OCI-LY1 (cell line): ENCODE measurements around the gene NOM1.

ENCODE experiments used
- H2AFZ ChIP-seq: fragments of 200-600 bp; sonication (generic), shearing (Covaris generic); 2 replicates; pipeline ENCODE4 v1.6.0; 2014; ENCODE audit warnings: antibody characterized with exemption, mild to moderate bottlenecking, low read length
- H3F3A ChIP-seq: fragments of 200-600 bp; sonication (generic), shearing (Covaris generic); 2 replicates; pipeline ENCODE4 v1.6.0; 2014; ENCODE audit warnings: mild to moderate bottlenecking, antibody characterized with exemption, low read length, moderate library complexity; ENCODE audit not compliant: insufficient read depth
- H3K27ac ChIP-seq: fragments of 200-600 bp; sonication (generic); 2 replicates; pipeline ENCODE4 v1.5.1; 2014; ENCODE audit warnings: low read length, mixed run types, mild to moderate bottlenecking, low read depth; ENCODE audit not compliant: poor library complexity, severe bottlenecking
- H3K27me3 ChIP-seq: fragments of 200-600 bp; sonication (generic); 2 replicates; pipeline ENCODE4 v1.6.0; 2014; ENCODE audit warnings: antibody characterized with exemption, mild to moderate bottlenecking, low read length, moderate library complexity; ENCODE audit not compliant: insufficient read depth
- H3K36me3 ChIP-seq: fragments of 200-600 bp; sonication (generic); 2 replicates; pipeline ENCODE4 v1.6.1; 2014; ENCODE audit warnings: mild to moderate bottlenecking, antibody characterized with exemption, low read length, moderate library complexity, mixed read lengths; ENCODE audit not compliant: insufficient read depth
- H3K4me1 ChIP-seq: fragments of 200-600 bp; sonication (generic); 2 replicates; pipeline ENCODE4 v1.5.1; 2014; ENCODE audit warnings: mild to moderate bottlenecking, low read length, moderate library complexity; ENCODE audit not compliant: insufficient read depth, severe bottlenecking
- H3K4me2 ChIP-seq: fragments of 200-600 bp; sonication (generic), shearing (Covaris generic); 2 replicates; pipeline ENCODE4 v1.6.1; 2014; ENCODE audit warnings: low read length
- H3K4me3 ChIP-seq: fragments of 200-600 bp; sonication (generic); 2 replicates; pipeline ENCODE4 v1.5.1; 2014; ENCODE audit warnings: low read length, low read depth, mild to moderate bottlenecking, mixed read lengths; ENCODE audit not compliant: poor library complexity, severe bottlenecking
- H3K79me2 ChIP-seq: fragments of 200-600 bp; shearing (Covaris generic); 2 replicates; pipeline ENCODE4 v1.6.1; 2016; ENCODE audit warnings: mixed run types, low read length, mixed read lengths; ENCODE audit not compliant: insufficient read depth
- H3K9ac ChIP-seq: fragments of 200-600 bp; sonication (generic), shearing (Covaris generic); 2 replicates; pipeline ENCODE4 v1.6.1; 2014; ENCODE audit warnings: mild to moderate bottlenecking, low read length, mixed read lengths
- H3K9me2 ChIP-seq: fragments of 200-600 bp; sonication (generic), shearing (Covaris generic); 2 replicates; pipeline ENCODE4 v1.6.1; 2014; ENCODE audit warnings: low read depth, mild to moderate bottlenecking, low read length, mixed read lengths
- H3K9me3 ChIP-seq: fragments of 200-600 bp; shearing (Covaris generic); 2 replicates; pipeline ENCODE4 v1.6.1; 2014; ENCODE audit warnings: low read length, mixed read lengths
- H4K20me1 ChIP-seq: fragments of 200-600 bp; sonication (generic), shearing (Covaris generic); 2 replicates; pipeline ENCODE4 v1.6.0; 2016; ENCODE audit warnings: mild to moderate bottlenecking, low read length; ENCODE audit not compliant: insufficient read depth
- CTCF ChIP-seq: fragments of 200-600 bp; sonication (generic), shearing (Covaris generic); IDR thresholded peaks from 2 replicates; pipeline ENCODE4 v1.5.1; 2017; ENCODE audit warnings: mild to moderate bottlenecking, antibody characterized with exemption, low read length, moderate library complexity, mixed read lengths
- EZH2 ChIP-seq: fragments of 200-600 bp; sonication (generic), shearing (Covaris generic); IDR thresholded peaks from 2 replicates; pipeline ENCODE4 v1.8.0; 2017; ENCODE audit warnings: borderline replicate concordance, mixed run types, mild to moderate bottlenecking, antibody characterized with exemption, low read length, moderate library complexity, mixed read lengths

NOM1 gene

GRCh38 chr7:156964971-156965370, 15.5 kb downstream of the NOM1 start:
- TF ChIP-seq EZH2 (no peak), CTCF (no peak)
- H3K9me3 ChIP-seq, result no peaks in the 10 kb centered on the region

GRCh38 chr7:156966387-156966786, 16.9 kb downstream of the NOM1 start:
- H3K27me3 ChIP-seq, result no peaks in the 10 kb centered on the region
- H3K4me2 ChIP-seq, result no peak overlapping the region
- H4K20me1 ChIP-seq, result no peaks in the 10 kb centered on the region
- H3K4me3 ChIP-seq, result no peak overlapping the region
- TF ChIP-seq CTCF, result no peak
- no peak for TF ChIP-seq EZH2
- no peak overlapping the region for H3K9ac ChIP-seq
- H3K36me3 ChIP-seq, result peaks cover 89% of the 10 kb centered on the region
- no peaks in the 10 kb centered on the region for H3K79me2 ChIP-seq
- H3K27ac ChIP-seq, result no peak overlapping the region
- no peaks in the 10 kb centered on the region for H3K9me2 ChIP-seq
- no peaks in the 10 kb centered on the region for H3K4me1 ChIP-seq
- no peaks in the 10 kb centered on the region for H3F3A ChIP-seq
- no peaks in the 10 kb centered on the region for H3K9me3 ChIP-seq
- H2AFZ ChIP-seq, result no peak overlapping the region

More at GRCh38 chr7:156964971-156965370, 15.5 kb downstream of the NOM1 start:
- Histone ChIP-seq H3K9ac (no peak overlapping the region), H3K4me1 (no peaks in the 10 kb centered on the region), H3K4me2 (no peak overlapping the region), H3K27ac (no peak overlapping the region), H3F3A (no peaks in the 10 kb centered on the region), H3K36me3 (peaks cover 90% of the 10 kb centered on the region), H3K27me3 (no peaks in the 10 kb centered on the region), H3K4me3 (no peak overlapping the region), H4K20me1 (no peaks in the 10 kb centered on the region), H2AFZ (no peak overlapping the region), H3K9me2 (no peaks in the 10 kb centered on the region), H3K79me2 (no peaks in the 10 kb centered on the region)

GRCh38 chr7:156968183-156968582, 18.7 kb downstream of the NOM1 start:
- Histone ChIP-seq H2AFZ (no peak overlapping the region), H3K27me3 (no peaks in the 10 kb centered on the region), H4K20me1 (no peaks in the 10 kb centered on the region), H3K9me2 (no peaks in the 10 kb centered on the region), H3K4me2 (no peak overlapping the region), H3K36me3 (peaks cover 86% of the 10 kb centered on the region), H3K79me2 (no peaks in the 10 kb centered on the region), H3K27ac (no peak overlapping the region), H3K9ac (no peak overlapping the region), H3K4me3 (no peak overlapping the region), H3K4me1 (no peaks in the 10 kb centered on the region), H3K9me3 (no peaks in the 10 kb centered on the region), H3F3A (no peaks in the 10 kb centered on the region)
- TF ChIP-seq CTCF (no peak), EZH2 (no peak)
